Gastroesophageal sphincter (tissue), 3 donors: ENCODE results near the gene CD300LG.

Experiments
- CTCF ChIP-seq, 4 experiments: fragments of 200-600 bp in 2 of 4; fragments of 450-650 bp in 2 of 4; sonication (generic) in 1 of 4; IDR thresholded peaks; one replicate each; pipeline ENCODE4 v1.5.1; 2017 to 2019; ENCODE audit warnings: antibody characterized with exemption in 4 of 4, mild to moderate bottlenecking in 2 of 4, moderate library complexity in 2 of 4
- POLR2A ChIP-seq, 2 donors: fragments of 450-650 bp; IDR thresholded peaks; one replicate each; pipeline ENCODE4 v1.6.1; 2017; ENCODE audit warnings: antibody characterized with exemption in 2 of 2, mild to moderate bottlenecking in 2 of 2, moderate library complexity in 1 of 2
- POLR2AphosphoS5 ChIP-seq: sonication (generic); formaldehyde crosslinking; IDR thresholded peaks from one replicate; pipeline ENCODE4 v1.6.1; 2017; ENCODE audit warnings: antibody characterized with exemption

GRCh38 chr17:43900183-43900857, 53.3 kb downstream of the CD300LG start:
- TF ChIP-seq CTCF (IDR thresholded peaks at IDR 0.05) (no peak), POLR2A (IDR thresholded peaks at IDR 0.05) (no peak), POLR2AphosphoS5 (no peak)
